Gastrocnemius medialis (tissue), 4 donors: Measurements from ENCODE around the gene NECAB3. TPM values are rescaled to one million over a fixed set of nuclear protein-coding genes. Genes with fewer than 3 reads are reported as not detected.
A peak's percentile ranks its signal among the peaks of the same experiment; 100 is the strongest.

Source experiments
- ATAC-seq, 2 donors: fragments of 150-250 bp; one replicate each; pipeline ENCODE4 v1.9.1; 2016
- DNase-seq, 2 donors: peaks; one replicate each; pipeline ENCODE4 v3.0.0-alpha.2; 2019
- H3K27ac ChIP-seq, 4 donors: fragments of 200-600 bp; sonication (generic); 1 replicate in 1 of 4; 2 replicates in 3 of 4; pipeline ENCODE4 v1.5.1; 2016 to 2018; ENCODE audit warnings: mild to moderate bottlenecking in 2 of 4, moderate library complexity in 1 of 4
- H3K27me3 ChIP-seq, 3 donors: fragments of 200-600 bp; sonication (generic) in 2 of 3; 1 replicate in 1 of 3; 2 replicates in 2 of 3; pipeline versions ENCODE4 v1.5.1 to v1.6.0; 2016 to 2019; ENCODE audit warnings: mild to moderate bottlenecking in 1 of 3, moderate library complexity in 1 of 3
- H3K36me3 ChIP-seq, 2 donors: fragments of 200-600 bp; sonication (generic) in 1 of 2; one replicate each; pipeline ENCODE4 v1.5.1; 2017 to 2018
- H3K4me1 ChIP-seq, 2 donors: fragments of 200-600 bp; sonication (generic) in 1 of 2; one replicate each; pipeline ENCODE4 v1.5.1; 2016 to 2017; ENCODE audit warnings: mild to moderate bottlenecking in 2 of 2
- H3K4me3 ChIP-seq, 4 donors: fragments of 200-600 bp; sonication (generic) in 3 of 4; 1 replicate in 1 of 4; 2 replicates in 3 of 4; pipeline ENCODE4 v1.5.1; 2016 to 2019; ENCODE audit warnings: mild to moderate bottlenecking in 2 of 4
- H3K9me3 ChIP-seq, 3 donors: fragments of 200-600 bp; sonication (generic) in 2 of 3; 1 replicate in 1 of 3; 2 replicates in 2 of 3; pipeline ENCODE4 v1.5.1; 2016 to 2019
- CTCF ChIP-seq, 5 experiments: fragments of 450-650 bp in 3 of 5; fragments of 200-600 bp in 2 of 5; sonication (generic) in 2 of 5; IDR thresholded peaks in 4 of 5; conservative IDR thresholded peaks in 1 of 5; 1 replicate in 4 of 5; 2 replicates in 1 of 5; pipeline ENCODE4 v1.5.1; 2016 to 2019; ENCODE audit warnings: antibody characterized with exemption in 5 of 5, mild to moderate bottlenecking in 3 of 5, moderate library complexity in 3 of 5
- POLR2A ChIP-seq, 2 donors: fragments of 450-650 bp; IDR thresholded peaks; one replicate each; pipeline ENCODE4 v1.6.1; 2017; ENCODE audit warnings: antibody characterized with exemption in 2 of 2, mild to moderate bottlenecking in 2 of 2, moderate library complexity in 2 of 2
- in situ Hi-C, 4 donors: fragments of 200-750 bp; cut with MboI; loops; one replicate each; pipeline versions ENCODE4 v1.15.0 to v1.8.0; 2017; ENCODE audit warnings: low sequenced_read_pairs in 4 of 4
- intact Hi-C: fragments of 100-400 bp; cut with DNase I; formaldehyde crosslinking; loops from one replicate; pipeline ENCODE4 v1.15.1; 2023; ENCODE audit warnings: low total_unique reads
- total RNA-seq, 4 donors: library from RNA; depleted of rRNA; stranded (reverse); fragments of >200 nt; gene quantifications; one replicate each; pipeline versions ENCODE4 v1.1.0 to v1.2.3, GENCODE V29; 2016

Gene NECAB3
- total RNA-seq, 4 donors from 2014 or later, result 72.3 to 127 (median 107) TPM

GRCh38 chr20:33630507-33630906, 43.7 kb downstream of the NECAB3 start:
- H3K9me3 ChIP-seq, result no peaks in the 10 kb centered on the region
- H3K4me1 ChIP-seq, result peaks cover 0 to 4% of the 10 kb centered on the region in 2 donors
- TF ChIP-seq POLR2A (IDR thresholded peaks at IDR 0.05), result no peak
- TF ChIP-seq CTCF (IDR thresholded peaks at IDR 0.05 in 4 of 5, conservative IDR thresholded peaks at IDR 0.05 in 1 of 5), result no peak
- no peak overlapping the region for H3K4me3 ChIP-seq
- intact Hi-C loops (no loop called here), in situ Hi-C loops (no loop called here)
- no peak for DNase-seq
- H3K36me3 ChIP-seq, result peaks cover 4 to 38% of the 10 kb centered on the region in 2 donors
- no peak overlapping the region for H3K27ac ChIP-seq
- peak in 1 of 2 donors; percentile 35 for ATAC-seq
- H3K27me3 ChIP-seq, result no peaks in the 10 kb centered on the region

- TF ChIP-seq POLR2A (IDR thresholded peaks at IDR 0.05), result no peak
- no peak for TF ChIP-seq CTCF (IDR thresholded peaks at IDR 0.05 in 4 of 5, conservative IDR thresholded peaks at IDR 0.05 in 1 of 5)
- intact Hi-C loops, result no loop called here
These were observed 44.2 kb downstream of the NECAB3 start for GRCh38 chr20:33629979-33630378.

GRCh38 chr20:33629533-33629932, 44.7 kb downstream of the NECAB3 start:
- H3K36me3 ChIP-seq, result peaks cover 4 to 47% of the 10 kb centered on the region in 2 donors
- no peak overlapping the region for H3K27ac ChIP-seq
- no peaks in the 10 kb centered on the region for H3K4me1 ChIP-seq
- no peaks in the 10 kb centered on the region for H3K27me3 ChIP-seq
- ATAC-seq, result no peak
- TF ChIP-seq POLR2A (IDR thresholded peaks at IDR 0.05) (no peak), CTCF (IDR thresholded peaks at IDR 0.05 in 4 of 5, conservative IDR thresholded peaks at IDR 0.05 in 1 of 5) (no peak)
- intact Hi-C loops, result no loop called here
- no peak overlapping the region for H3K4me3 ChIP-seq
- H3K9me3 ChIP-seq, result no peaks in the 10 kb centered on the region
- in situ Hi-C loops, result no loop called here
- no peak for DNase-seq

More at GRCh38 chr20:33629979-33630378, 44.2 kb downstream of the NECAB3 start:
- H3K4me1 ChIP-seq, result no peaks in the 10 kb centered on the region
- DNase-seq, result no peak
- no peak overlapping the region for H3K27ac ChIP-seq
- no peaks in the 10 kb centered on the region for H3K27me3 ChIP-seq
- no peak for ATAC-seq
- no peak overlapping the region for H3K4me3 ChIP-seq
- no peaks in the 10 kb centered on the region for H3K9me3 ChIP-seq
- peaks cover 4 to 43% of the 10 kb centered on the region in 2 donors for H3K36me3 ChIP-seq
- in situ Hi-C loops, result no loop called here

- peaks cover 4 to 58% of the 10 kb centered on the region in 2 donors for H3K36me3 ChIP-seq
- no peak for TF ChIP-seq CTCF (IDR thresholded peaks at IDR 0.05 in 4 of 5, conservative IDR thresholded peaks at IDR 0.05 in 1 of 5)
- no peak for TF ChIP-seq POLR2A (IDR thresholded peaks at IDR 0.05)
- no peak for DNase-seq
- H3K4me1 ChIP-seq, result no peaks in the 10 kb centered on the region
- H3K27me3 ChIP-seq, result no peaks in the 10 kb centered on the region
- in situ Hi-C loops (no loop called here), intact Hi-C loops (no loop called here)
- H3K27ac ChIP-seq, result no peak overlapping the region
- H3K9me3 ChIP-seq, result no peaks in the 10 kb centered on the region
- no peak overlapping the region for H3K4me3 ChIP-seq
- ATAC-seq, result no peak
These were observed 46.5 kb downstream of the NECAB3 start for GRCh38 chr20:33627577-33628216.

- H3K4me3 ChIP-seq, result no peak overlapping the region
- H3K36me3 ChIP-seq, result peaks cover 4 to 59% of the 10 kb centered on the region in 2 donors
- TF ChIP-seq CTCF (IDR thresholded peaks at IDR 0.05 in 4 of 5, conservative IDR thresholded peaks at IDR 0.05 in 1 of 5) (no peak), POLR2A (IDR thresholded peaks at IDR 0.05) (no peak)
- H3K27ac ChIP-seq, result no peak overlapping the region
- DNase-seq (no peak), ATAC-seq (no peak)
- H3K4me1 ChIP-seq, result no peaks in the 10 kb centered on the region
- no peaks in the 10 kb centered on the region for H3K27me3 ChIP-seq
- no peaks in the 10 kb centered on the region for H3K9me3 ChIP-seq
- in situ Hi-C loops (no loop called here), intact Hi-C loops (no loop called here)
These were observed 48.0 kb downstream of the NECAB3 start for GRCh38 chr20:33626190-33626589.
